Endothelial cell of hepatic sinusoid (primary cell): ENCODE data around the gene AMIGO2.

Experiments
- in situ Hi-C: cut with HindIII; loops from 2 replicates; pipeline ENCODE4 v1.10.0; 2017; ENCODE audit warnings: low sequenced_read_pairs

AMIGO2 gene

DNA sequence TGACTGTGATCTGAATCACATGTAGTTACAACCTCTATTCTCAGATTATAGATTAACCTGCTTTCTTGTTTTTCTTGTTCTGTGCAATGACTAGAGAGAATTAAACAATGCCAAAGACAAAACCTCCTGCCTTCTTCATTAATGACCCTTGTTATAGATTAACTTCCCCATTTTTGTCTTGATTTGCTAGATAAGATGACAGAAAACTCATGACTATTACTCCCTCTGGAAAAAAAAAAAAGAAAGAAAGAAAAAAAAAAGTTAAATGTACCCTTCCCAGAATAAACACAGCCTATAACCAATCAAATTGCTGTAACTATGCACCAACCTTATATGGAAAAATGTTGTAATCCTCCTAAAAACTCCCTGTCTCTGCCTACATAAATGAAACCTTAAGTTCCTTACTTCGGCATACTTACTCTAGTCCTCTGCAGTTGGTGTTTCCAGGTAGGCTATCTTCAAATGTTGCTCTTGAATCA is 41.5 kb downstream of the AMIGO2 start:
- in situ Hi-C loops = no loop called here

DNA sequence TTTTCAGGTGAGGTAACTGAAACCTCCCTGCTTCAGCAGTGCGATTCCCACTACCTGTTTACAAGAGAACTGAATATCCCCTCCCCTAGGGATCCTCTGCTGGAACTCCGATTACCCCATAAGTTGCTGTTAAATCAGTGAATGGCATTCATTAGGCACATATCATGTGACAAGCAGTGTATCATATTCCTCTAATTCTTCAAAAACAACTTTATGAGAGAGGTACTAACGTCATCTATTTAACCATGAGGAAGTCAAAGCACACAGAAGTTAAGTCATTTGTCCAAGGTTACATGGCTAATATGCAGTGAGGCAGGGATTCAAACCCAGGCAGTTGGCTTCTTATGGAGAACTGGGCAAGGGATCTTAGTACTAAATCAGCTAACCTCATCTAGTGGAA is 44.3 kb downstream of the AMIGO2 start:
- in situ Hi-C loops = no loop called here

GRCh38 chr12:47034661-47035060 is 45.1 kb downstream of the AMIGO2 start:
- in situ Hi-C loops = no loop called here

DNA sequence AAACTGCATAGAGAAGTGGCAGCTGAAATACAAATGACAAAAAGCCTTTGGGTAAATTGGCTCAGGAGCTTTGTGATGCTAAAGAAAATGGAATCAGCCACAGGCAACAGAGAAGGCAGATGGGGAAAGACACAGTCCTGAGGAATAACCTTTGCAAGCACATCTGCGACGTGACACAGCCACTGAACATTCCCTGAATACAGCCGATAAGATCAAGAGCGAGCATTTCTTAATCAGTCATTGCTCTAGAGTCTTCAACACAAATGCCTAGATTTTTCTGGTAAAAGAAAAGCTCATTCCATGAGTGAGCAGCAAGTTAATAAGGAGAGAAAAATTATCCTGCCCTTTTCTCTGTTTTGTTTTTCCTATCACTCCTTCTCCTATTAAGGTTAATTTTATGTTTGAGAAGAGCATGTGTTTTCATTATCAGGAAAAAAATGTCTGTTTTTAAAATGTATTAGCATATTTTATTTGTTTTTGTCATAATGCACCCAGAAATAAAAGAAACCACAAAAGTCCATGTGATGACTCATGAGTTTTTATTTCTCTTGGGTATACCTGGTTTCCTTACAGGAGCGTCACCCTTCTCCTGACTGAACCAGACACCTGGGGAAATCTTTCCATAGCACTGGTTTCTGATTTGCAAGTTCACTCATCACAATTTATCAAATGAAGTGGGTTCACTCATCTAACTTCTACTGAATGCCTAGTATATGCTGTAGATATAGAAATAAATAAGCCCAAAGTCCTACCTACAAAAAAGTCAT is 45.8 kb downstream of the AMIGO2 start:
- in situ Hi-C loops = no loop called here

- in situ Hi-C loops = no loop called here
These were observed 46.7 kb downstream of the AMIGO2 start for GRCh38 chr12:47033081-47033480.

- in situ Hi-C loops = no loop called here
These were observed 47.1 kb downstream of the AMIGO2 start for GRCh38 chr12:47032644-47033043.

DNA sequence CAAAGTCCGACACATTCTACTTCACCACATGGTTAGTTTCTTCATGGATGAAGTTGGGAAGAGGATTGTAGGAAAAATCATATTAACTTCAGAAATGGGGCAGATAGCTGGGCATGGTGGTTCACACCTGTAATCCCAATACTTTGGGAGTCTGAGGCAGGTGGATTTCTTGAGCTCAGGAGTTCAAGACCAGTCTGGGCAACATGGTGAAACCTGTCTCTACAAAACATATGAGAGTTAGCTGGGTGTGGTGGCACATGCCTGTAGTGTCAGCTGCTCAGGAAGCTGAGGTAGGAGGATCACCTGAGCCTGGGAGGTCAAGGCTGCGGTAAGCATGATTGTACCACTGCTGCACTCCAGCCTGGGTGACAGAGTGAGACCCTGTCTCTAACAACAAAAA is 49.9 kb downstream of the AMIGO2 start:
- in situ Hi-C loops = no loop called here

DNA sequence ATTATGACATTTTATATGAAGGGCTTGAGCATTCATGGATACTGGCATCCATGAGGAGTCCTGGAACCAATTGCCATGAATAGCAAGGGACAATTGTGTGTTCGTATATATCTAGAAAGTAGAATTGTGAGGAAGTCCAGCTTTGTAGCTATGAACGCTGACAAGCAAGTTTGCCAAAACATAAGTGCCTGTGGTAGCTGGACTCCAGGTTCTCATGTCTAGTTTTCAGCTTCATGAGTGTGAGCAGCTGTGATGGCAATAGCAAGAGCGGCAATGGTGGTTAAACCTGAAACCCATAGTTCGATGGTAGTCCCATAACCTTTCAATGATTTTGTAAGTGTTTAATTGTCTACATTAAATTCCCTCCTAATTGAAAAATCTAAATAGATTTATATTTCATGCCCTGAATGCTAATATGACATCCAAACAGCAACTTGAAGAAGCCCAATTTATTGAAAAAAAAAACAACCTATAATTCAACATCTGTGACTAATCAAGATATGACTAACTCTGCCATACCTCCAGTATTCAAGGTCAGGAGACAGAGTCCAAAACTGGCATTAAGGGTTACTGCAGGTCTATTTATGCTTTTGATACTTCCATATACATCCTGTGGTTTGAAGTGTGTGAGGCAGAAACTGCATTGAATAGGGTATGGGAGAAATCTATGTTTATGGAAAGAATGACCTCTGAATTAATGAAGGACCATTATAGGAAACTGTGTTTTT is 50.6 kb downstream of the AMIGO2 start:
- in situ Hi-C loops = no loop called here

DNA sequence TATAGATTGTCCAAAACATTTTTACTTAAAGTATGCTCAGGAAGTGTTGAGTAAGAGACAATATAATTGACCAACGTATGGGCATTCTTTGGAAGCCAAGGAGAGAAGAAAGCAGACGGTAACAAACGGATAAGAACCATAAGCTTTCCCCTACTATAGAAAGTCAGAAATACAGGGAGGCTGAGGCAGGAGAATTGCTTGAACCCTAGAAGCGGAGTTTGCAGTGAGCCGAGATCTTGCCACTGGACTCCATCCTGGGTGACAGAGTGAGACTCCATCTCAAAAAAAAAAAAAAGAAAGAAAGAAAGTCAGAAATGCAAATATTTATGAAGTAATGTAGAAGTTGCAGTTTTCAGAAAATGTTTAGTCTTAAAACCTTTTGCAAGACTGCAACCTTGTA is 51.6 kb downstream of the AMIGO2 start:
- in situ Hi-C loops = no loop called here
